ENCODE measurements around the gene KPNA1.

GRCh38 chr3:122515020-122515468 is 305 bp upstream of the KPNA1 start:
- TF ChIP-seq CTCF (IDR thresholded peaks at IDR 0.05) (no peak), POLR2A (IDR thresholded peaks at IDR 0.05) (no peak)

All from ovary (tissue), 3 donors.